DND-41 (cell line): ENCODE data around the gene SIPA1L3.

ENCODE experiments used
- ATAC-seq: fragments of 200-7000 bp; cut with Tn5 transposase; 3 replicates; pipeline ENCODE4 v1.9.1; 2021; ENCODE audit warnings: low read depth; ENCODE audit not compliant: insufficient read depth
- DNase-seq: peaks from one replicate; pipeline ENCODE4 v3.0.0-alpha.2; 2020
- H2AFZ ChIP-seq: 2 replicates; pipeline ENCODE4 v1.6.0; 2012; ENCODE audit warnings: low read depth, low read length
- H3K27ac ChIP-seq: 2 replicates; pipeline ENCODE4 v1.5.1; 2012; ENCODE audit warnings: low read length, inconsistent platforms
- H3K27me3 ChIP-seq: fragments of 200-600 bp; sonication (generic); 2 replicates; pipeline ENCODE4 v1.6.0; 2012; ENCODE audit warnings: low read length, mild to moderate bottlenecking, inconsistent platforms; ENCODE audit not compliant: insufficient read depth, poor library complexity
- H3K36me3 ChIP-seq: 2 replicates; pipeline ENCODE4 v1.5.1; 2012; ENCODE audit warnings: low read length, inconsistent platforms; ENCODE audit not compliant: insufficient read depth
- H3K4me1 ChIP-seq: 2 replicates; pipeline ENCODE4 v1.5.1; 2012; ENCODE audit warnings: mild to moderate bottlenecking, low read length; ENCODE audit not compliant: insufficient read depth
- H3K4me2 ChIP-seq: 2 replicates; pipeline ENCODE4 v1.6.0; 2012; ENCODE audit warnings: mild to moderate bottlenecking, moderate library complexity, low read length, inconsistent platforms; ENCODE audit not compliant: insufficient read depth
- H3K4me3 ChIP-seq, 2 experiments: fragments of 200-600 bp in 1 of 2; shearing (Covaris generic) in 1 of 2; 2 replicates each; pipeline ENCODE4 v1.5.1; 2012 to 2016; ENCODE audit warnings: inconsistent platforms in 2 of 2, low read length in 2 of 2, mild to moderate bottlenecking in 2 of 2, low read depth in 1 of 2, moderate library complexity in 1 of 2
- H3K79me2 ChIP-seq: 2 replicates; pipeline ENCODE4 v1.6.0; 2012; ENCODE audit warnings: low read length, inconsistent platforms; ENCODE audit not compliant: insufficient read depth
- H3K9ac ChIP-seq: 2 replicates; pipeline ENCODE4 v1.6.0; 2012; ENCODE audit warnings: low read depth, mild to moderate bottlenecking, inconsistent platforms, low read length, moderate library complexity
- H3K9me3 ChIP-seq: 2 replicates; pipeline ENCODE4 v1.5.1; 2012; ENCODE audit warnings: low read length, moderate library complexity, mild to moderate bottlenecking, inconsistent platforms; ENCODE audit not compliant: insufficient read depth, severe bottlenecking
- H4K20me1 ChIP-seq: 2 replicates; pipeline ENCODE4 v1.6.0; 2012; ENCODE audit warnings: low read length; ENCODE audit not compliant: insufficient read depth
- CTCF ChIP-seq: IDR thresholded peaks from 2 replicates; pipeline ENCODE4 v1.5.1; 2012; ENCODE audit warnings: borderline replicate concordance, low read length, moderate library complexity, mild to moderate bottlenecking; ENCODE audit not compliant: poor library complexity, severe bottlenecking; ENCODE audit errors: extremely low read depth
- EZH2 ChIP-seq: IDR thresholded peaks from 3 replicates; pipeline ENCODE4 v1.6.1; 2012; ENCODE audit warnings: borderline replicate concordance, low read depth, mild to moderate bottlenecking, moderate library complexity, low read length, inconsistent platforms; ENCODE audit not compliant: severe bottlenecking

The SIPA1L3 gene

GRCh38 chr19:37942516-37942902 lies 35.5 kb downstream of the SIPA1L3 start:
- Histone ChIP-seq H3K4me3 (no peak overlapping the region), H3K9me3 (no peaks in the 10 kb centered on the region), H3K27ac (no peak overlapping the region), H3K27me3 (no peaks in the 10 kb centered on the region), H3K9ac (no peak overlapping the region), H2AFZ (no peak overlapping the region), H3K79me2 (peaks cover 3% of the 10 kb centered on the region; the same call in 1 of the 2 replicates), H4K20me1 (peaks cover 9% of the 10 kb centered on the region; the same call in 1 of the 2 replicates), H3K36me3 (no peaks in the 10 kb centered on the region), H3K4me2 (no peak overlapping the region), H3K4me1 (no peaks in the 10 kb centered on the region)
- DNase-seq (no peak), ATAC-seq (no peak)
- no peak for TF ChIP-seq EZH2
- no peak for TF ChIP-seq CTCF

- peaks cover 5% of the 10 kb centered on the region; the same call in 1 of the 2 replicates for H3K79me2 ChIP-seq
- no peak overlapping the region for H2AFZ ChIP-seq
- no peak overlapping the region for H3K4me2 ChIP-seq
- H3K36me3 ChIP-seq = no peaks in the 10 kb centered on the region
- DNase-seq = no peak
- H4K20me1 ChIP-seq = peaks cover 9% of the 10 kb centered on the region; the same call in 1 of the 2 replicates
- no peak overlapping the region for H3K4me3 ChIP-seq
- no peak overlapping the region for H3K27ac ChIP-seq
- no peaks in the 10 kb centered on the region for H3K27me3 ChIP-seq
- no peaks in the 10 kb centered on the region for H3K4me1 ChIP-seq
- no peak overlapping the region for H3K9ac ChIP-seq
- no peak for TF ChIP-seq EZH2
- no peak for TF ChIP-seq CTCF
- no peaks in the 10 kb centered on the region for H3K9me3 ChIP-seq
- ATAC-seq = no peak
Observed at GRCh38 chr19:37943480-37943879, 36.5 kb downstream of the SIPA1L3 start.

- Histone ChIP-seq H3K4me1 (no peaks in the 10 kb centered on the region), H3K9ac (no peak overlapping the region), H4K20me1 (peaks cover 16% of the 10 kb centered on the region; the same call in 1 of the 2 replicates), H3K36me3 (no peaks in the 10 kb centered on the region), H3K4me3 (no peak overlapping the region), H3K27me3 (no peaks in the 10 kb centered on the region), H3K4me2 (no peak overlapping the region), H3K79me2 (peaks cover 5% of the 10 kb centered on the region; the same call in 1 of the 2 replicates), H3K9me3 (no peaks in the 10 kb centered on the region), H2AFZ (no peak overlapping the region), H3K27ac (no peak overlapping the region)
- DNase-seq (no peak), ATAC-seq (no peak)
- no peak for TF ChIP-seq CTCF
- TF ChIP-seq EZH2 = no peak
Observed at GRCh38 chr19:37946132-37946531, 39.1 kb downstream of the SIPA1L3 start.

- peaks cover 16% of the 10 kb centered on the region; the same call in 1 of the 2 replicates for H4K20me1 ChIP-seq
- no peaks in the 10 kb centered on the region for H3K9me3 ChIP-seq
- no peaks in the 10 kb centered on the region for H3K27me3 ChIP-seq
- H3K4me2 ChIP-seq = no peak overlapping the region
- no peak for DNase-seq
- H3K4me3 ChIP-seq = no peak overlapping the region
- no peaks in the 10 kb centered on the region for H3K36me3 ChIP-seq
- H3K4me1 ChIP-seq = no peaks in the 10 kb centered on the region
- TF ChIP-seq EZH2 (no peak), CTCF (no peak)
- H3K79me2 ChIP-seq = peaks cover 5% of the 10 kb centered on the region; the same call in 1 of the 2 replicates
- H3K27ac ChIP-seq = no peak overlapping the region
- H3K9ac ChIP-seq = no peak overlapping the region
- no peak overlapping the region for H2AFZ ChIP-seq
- ATAC-seq = no peak
Observed at GRCh38 chr19:37947778-37948177, 40.8 kb downstream of the SIPA1L3 start.
